ENCODE results near the gene FAM234B.

FAM234B gene

GRCh38 chr12:13121568-13121967 lies 77.4 kb downstream of the FAM234B start:
- H3K4me1 Mint-ChIP-seq = no peaks in the 10 kb centered on the region
- H3K27me3 Mint-ChIP-seq = peaks cover 8% of the 10 kb centered on the region
- H3K27ac Mint-ChIP-seq (ENCODE audit: low read depth) = no peak overlapping the region
- ATAC-seq (replicated peaks; ENCODE audit: extremely low read depth, poor library complexity, severe bottlenecking) (no peak), DNase-seq (ENCODE audit: low spot score in 2 of 2) (no peak)
- H3K4me3 Mint-ChIP-seq = no peak overlapping the region
- H3K36me3 Mint-ChIP-seq (ENCODE audit: insufficient read depth) = no peaks in the 10 kb centered on the region
- no peaks in the 10 kb centered on the region for H3K9me3 Mint-ChIP-seq

GRCh38 chr12:13124656-13125505 lies 80.7 kb downstream of the FAM234B start:
- Mint-ChIP-seq H3K36me3 (ENCODE audit: insufficient read depth) (no peaks in the 10 kb centered on the region), H3K27ac (ENCODE audit: low read depth) (no peak overlapping the region), H3K9me3 (no peaks in the 10 kb centered on the region), H3K4me1 (no peaks in the 10 kb centered on the region), H3K27me3 (peaks cover 17% of the 10 kb centered on the region), H3K4me3 (no peak overlapping the region)
- ATAC-seq (replicated peaks; ENCODE audit: extremely low read depth, poor library complexity, severe bottlenecking) = no peak
- DNase-seq (ENCODE audit: low spot score in 2 of 2) = no peak

- no peak for ATAC-seq (replicated peaks; ENCODE audit: extremely low read depth, poor library complexity, severe bottlenecking)
- no peaks in the 10 kb centered on the region for H3K9me3 Mint-ChIP-seq
- no peak overlapping the region for H3K4me3 Mint-ChIP-seq
- peaks cover 28% of the 10 kb centered on the region for H3K27me3 Mint-ChIP-seq
- no peaks in the 10 kb centered on the region for H3K36me3 Mint-ChIP-seq (ENCODE audit: insufficient read depth)
- no peak for DNase-seq (ENCODE audit: low spot score in 2 of 2)
- H3K4me1 Mint-ChIP-seq = no peaks in the 10 kb centered on the region
- H3K27ac Mint-ChIP-seq (ENCODE audit: low read depth) = no peak overlapping the region
Measured at GRCh38 chr12:13125996-13126395, 81.8 kb downstream of the FAM234B start.

- Mint-ChIP-seq H3K4me3 (no peak overlapping the region), H3K27me3 (peaks cover 33% of the 10 kb centered on the region), H3K27ac (ENCODE audit: low read depth) (no peak overlapping the region), H3K36me3 (ENCODE audit: insufficient read depth) (no peaks in the 10 kb centered on the region), H3K9me3 (no peaks in the 10 kb centered on the region), H3K4me1 (no peaks in the 10 kb centered on the region)
- DNase-seq (ENCODE audit: low spot score in 2 of 2) = no peak
- ATAC-seq (replicated peaks; ENCODE audit: extremely low read depth, poor library complexity, severe bottlenecking) = no peak
Measured at GRCh38 chr12:13126494-13126893, 82.3 kb downstream of the FAM234B start.

- H3K27ac Mint-ChIP-seq (ENCODE audit: low read depth) = no peak overlapping the region
- DNase-seq (ENCODE audit: low spot score in 2 of 2) = no peak
- no peak for ATAC-seq (replicated peaks; ENCODE audit: extremely low read depth, poor library complexity, severe bottlenecking)
- no peaks in the 10 kb centered on the region for H3K36me3 Mint-ChIP-seq (ENCODE audit: insufficient read depth)
- no peak overlapping the region for H3K4me3 Mint-ChIP-seq
- no peaks in the 10 kb centered on the region for H3K9me3 Mint-ChIP-seq
- no peaks in the 10 kb centered on the region for H3K4me1 Mint-ChIP-seq
- H3K27me3 Mint-ChIP-seq = peaks cover 42% of the 10 kb centered on the region
Measured at GRCh38 chr12:13127444-13127843, 83.3 kb downstream of the FAM234B start.

- no peak for DNase-seq (ENCODE audit: low spot score in 2 of 2)
- peaks cover 45% of the 10 kb centered on the region for H3K27me3 Mint-ChIP-seq
- no peak overlapping the region for H3K4me3 Mint-ChIP-seq
- H3K27ac Mint-ChIP-seq (ENCODE audit: low read depth) = no peak overlapping the region
- no peak for ATAC-seq (replicated peaks; ENCODE audit: extremely low read depth, poor library complexity, severe bottlenecking)
- H3K36me3 Mint-ChIP-seq (ENCODE audit: insufficient read depth) = no peaks in the 10 kb centered on the region
- no peaks in the 10 kb centered on the region for H3K9me3 Mint-ChIP-seq
- no peaks in the 10 kb centered on the region for H3K4me1 Mint-ChIP-seq
Measured at GRCh38 chr12:13128291-13128965, 84.2 kb downstream of the FAM234B start.

GRCh38 chr12:13130981-13131380 lies 86.8 kb downstream of the FAM234B start:
- Mint-ChIP-seq H3K27ac (ENCODE audit: low read depth) (no peak overlapping the region), H3K4me1 (no peaks in the 10 kb centered on the region), H3K9me3 (no peaks in the 10 kb centered on the region), H3K36me3 (ENCODE audit: insufficient read depth) (no peaks in the 10 kb centered on the region), H3K4me3 (no peak overlapping the region), H3K27me3 (peaks cover 60% of the 10 kb centered on the region)
- ATAC-seq (replicated peaks; ENCODE audit: extremely low read depth, poor library complexity, severe bottlenecking) (no peak), DNase-seq (ENCODE audit: low spot score in 2 of 2) (no peak)

All from central memory CD8-positive, alpha-beta T cell (primary cell).